A549 (cell line): ENCODE data around the gene RASA1. TPM values are rescaled to one million over a fixed set of nuclear protein-coding genes. Genes with fewer than 3 reads are reported as not detected.

Experiments used
- ATAC-seq, 2 experiments: fragments of 200-7000 bp in 1 of 2; fragments of >200 bp in 1 of 2; cut with Nextera tagmentation in 1 of 2; cut with Tn5 transposase in 1 of 2; 3 replicates each; pipeline versions ENCODE4 v1.8.0 to v1.9.1; 2018 to 2020; ENCODE audit warnings: mild to moderate bottlenecking in 1 of 2, moderate library complexity in 1 of 2
- CTCF ChIA-PET: fragments of 300-600 bp; sonication (Branson Sonifier 250); formaldehyde crosslinking; extraction: SDS; loops from one replicate; lab custom pipeline; 2021; ENCODE audit warnings: antibody characterized with exemption, inconsistent platforms; lab: Yijun Ruan, JAX
- POLR2A ChIA-PET: fragments of 350-600 bp; formaldehyde crosslinking; extraction: SDS; loops from one replicate; lab custom pipeline; 2021; ENCODE audit warnings: antibody characterized with exemption, inconsistent platforms; lab: Yijun Ruan, JAX
- DNase-seq, 2 experiments: peaks; one replicate each; pipeline versions ENCODE4 v3.0.0 to v3.0.0-alpha.2; 2011 to 2016; ENCODE audit warnings: low read depth in 1 of 2, low spot score in 1 of 2
- FAIRE-seq: peaks from 2 replicates; lab custom pipeline; 2011; peaks lifted over from hg19 to GRCh38; lab: Jason Lieb, UNC
- H3K27ac ChIP-seq, 2 experiments: fragments of >200 bp; sonication (Bioruptor Twin); formaldehyde crosslinking; 3 replicates each; pipeline ENCODE4 v1.5.1; 2016 to 2017
- H3K4me1 ChIP-seq: fragments of >200 bp; sonication (Bioruptor Twin); formaldehyde crosslinking; 3 replicates; pipeline ENCODE4 v1.6.1; 2016
- H3K4me2 ChIP-seq: fragments of >200 bp; sonication (Bioruptor Twin); formaldehyde crosslinking; 3 replicates; pipeline ENCODE4 v1.6.1; 2016
- H3K4me3 ChIP-seq: fragments of >200 bp; sonication (Bioruptor Twin); formaldehyde crosslinking; 3 replicates; pipeline ENCODE4 v1.5.1; 2016
- H3K9me3 ChIP-seq: fragments of >200 bp; sonication (Bioruptor Twin); formaldehyde crosslinking; 3 replicates; pipeline ENCODE4 v1.6.1; 2016
- ATOH8 ChIP-seq: fragments of 250-450 bp; sonication (Bioruptor Pico); IDR thresholded peaks from 2 replicates; pipeline ENCODE4 v1.5.0; 2020; ENCODE audit warnings: low read depth, mild to moderate bottlenecking, moderate library complexity
- BHLHE40 ChIP-seq: IDR thresholded peaks from 2 replicates; pipeline ENCODE4 v1.6.1; 2012; ENCODE audit warnings: low read depth, low read length, inconsistent platforms
- CBX8 ChIP-seq: fragments of 200-600 bp; sonication (generic); IDR thresholded peaks from 2 replicates; pipeline ENCODE4 v1.6.1; 2016
- CHD2 ChIP-seq: fragments of 150-350 bp; IDR thresholded peaks from 2 replicates; pipeline ENCODE4 v1.6.1; 2014; ENCODE audit warnings: low read length; ENCODE audit not compliant: partially characterized antibody
- EHF ChIP-seq: fragments of 250-450 bp; sonication (Bioruptor Pico); IDR thresholded peaks from 2 replicates; pipeline ENCODE4 v1.5.0; 2020; ENCODE audit warnings: mild to moderate bottlenecking
- HDAC2 ChIP-seq: fragments of 200-600 bp; sonication (generic); IDR thresholded peaks from 2 replicates; pipeline ENCODE4 v1.6.1; 2016
- HES2 ChIP-seq: fragments of >200 bp; sonication (Bioruptor Twin); formaldehyde crosslinking; IDR thresholded peaks from 2 replicates; pipeline ENCODE4 v1.6.1; 2016
- HMGXB4 ChIP-seq: fragments of 250-450 bp; sonication (Bioruptor Pico); IDR thresholded peaks from 2 replicates; pipeline ENCODE4 v1.5.0; 2021; ENCODE audit warnings: mild to moderate bottlenecking, moderate library complexity, borderline replicate concordance
- KDM1A ChIP-seq: fragments of 200-600 bp; sonication (generic); IDR thresholded peaks from 2 replicates; pipeline ENCODE4 v1.6.1; 2016; ENCODE audit warnings: low read depth, mild to moderate bottlenecking
- KDM5A ChIP-seq: fragments of 200-600 bp; sonication (generic); IDR thresholded peaks from 2 replicates; pipeline ENCODE4 v1.6.1; 2016; ENCODE audit warnings: antibody characterized with exemption, mild to moderate bottlenecking
- MAFK ChIP-seq: fragments of 450-650 bp; IDR thresholded peaks from 2 replicates; pipeline ENCODE4 v1.6.1; 2014; ENCODE audit not compliant: partially characterized antibody
- NPAS2 ChIP-seq: fragments of 250-450 bp; sonication (Bioruptor Pico); IDR thresholded peaks from 2 replicates; pipeline ENCODE4 v1.8.0; 2022; ENCODE audit warnings: mild to moderate bottlenecking, moderate library complexity, borderline replicate concordance
- PHF8 ChIP-seq: fragments of 200-600 bp; sonication (generic); IDR thresholded peaks from 2 replicates; pipeline ENCODE4 v1.6.1; 2016; ENCODE audit warnings: low read depth, mild to moderate bottlenecking, antibody characterized with exemption, moderate library complexity, borderline replicate concordance
- POLR2A ChIP-seq: IDR thresholded peaks from 2 replicates; pipeline ENCODE4 v1.6.1; 2012; ENCODE audit warnings: mild to moderate bottlenecking, low read length
- POLR2AphosphoS2 ChIP-seq: conservative IDR thresholded peaks from 2 replicates; pipeline ENCODE4 v1.6.1; 2012; ENCODE audit warnings: low read length, improper control_type of control experiment, inconsistent platforms
- RAD21 ChIP-seq, 2 experiments: fragments of >200 bp in 1 of 2; sonication (Bioruptor Twin) in 1 of 2; formaldehyde crosslinking in 1 of 2; IDR thresholded peaks in 1 of 2; conservative IDR thresholded peaks in 1 of 2; 2 replicates in 1 of 2; 3 replicates in 1 of 2; pipeline ENCODE4 v1.6.1; 2012 to 2018; ENCODE audit warnings: inconsistent platforms in 1 of 2
- RARB ChIP-seq: fragments of 250-450 bp; sonication (Bioruptor Pico); IDR thresholded peaks from 2 replicates; pipeline ENCODE4 v1.8.0; 2021; ENCODE audit warnings: mild to moderate bottlenecking, moderate library complexity
- SMC3 ChIP-seq: fragments of >200 bp; sonication (Bioruptor Twin); formaldehyde crosslinking; IDR thresholded peaks from 3 replicates; pipeline ENCODE4 v1.6.1; 2018; ENCODE audit warnings: inconsistent platforms
- ZC3H11A ChIP-seq: fragments of 450-650 bp; IDR thresholded peaks from 2 replicates; pipeline ENCODE4 v1.6.1; 2014; ENCODE audit warnings: antibody characterized with exemption, mild to moderate bottlenecking
- ZNF302 ChIP-seq: fragments of 250-450 bp; sonication (Bioruptor Pico); IDR thresholded peaks from 2 replicates; pipeline ENCODE4 v1.9.0; 2021; ENCODE audit warnings: inconsistent platforms, mild to moderate bottlenecking, moderate library complexity
- WGBS: methylation state at CpG from one replicate; pipeline ENCODE4 v1.1.6; 2017; ENCODE audit errors: missing lambda C conversion rate; 5-methylcytosine and 5-hydroxymethylcytosine counted together
- polyA plus RNA-seq, 4 experiments: library from polyadenylated mRNA; depleted of rRNA in 3 of 4; stranded (reverse); fragments of >200 nt; fragmentation: RNase III in 1 of 4; extraction: RNeasy Plus Mini Kit Qiagen cat#74134 plus additional on column Dnase treatment in 1 of 4; gene quantifications; 2 replicates in 3 of 4; 3 replicates in 1 of 4; pipeline ENCODE4 v1.2.3, GENCODE V29; 2011 to 2017
- TF ChIP-seq, protein P1 (sequence below): IDR thresholded peaks from 2 replicates; pipeline ENCODE4 v1.6.1; 2012; ENCODE audit warnings: low read depth, borderline replicate concordance

Gene RASA1
- polyA plus RNA-seq, 2 of the 4 experiments (the other 2 are of a cell fraction): 18.3 to 41.5 TPM

GRCh38 chr5:87423755-87424154 lies 156.1 kb downstream of the RASA1 start:
- H3K9me3 ChIP-seq: no peaks in the 10 kb centered on the region
- no peak for TF ChIP-seq POLR2AphosphoS2
- no peak for TF ChIP-seq HDAC2
- peak; percentile 66 for TF ChIP-seq MAFK
- TF ChIP-seq POLR2A: no peak
- TF ChIP-seq BHLHE40: no peak
- no peak for ATAC-seq
- no peak for DNase-seq
- no peak overlapping the region for H3K27ac ChIP-seq
- ChIA-PET POLR2A (no interaction called here), CTCF (no interaction called here)
- H3K4me1 ChIP-seq: no peaks in the 10 kb centered on the region
- WGBS: 4% methylated on average over 1 of the region's 1 CpG
- H3K4me2 ChIP-seq: no peak overlapping the region
- H3K4me3 ChIP-seq: no peak overlapping the region
- no peak for FAIRE-seq

DNA sequence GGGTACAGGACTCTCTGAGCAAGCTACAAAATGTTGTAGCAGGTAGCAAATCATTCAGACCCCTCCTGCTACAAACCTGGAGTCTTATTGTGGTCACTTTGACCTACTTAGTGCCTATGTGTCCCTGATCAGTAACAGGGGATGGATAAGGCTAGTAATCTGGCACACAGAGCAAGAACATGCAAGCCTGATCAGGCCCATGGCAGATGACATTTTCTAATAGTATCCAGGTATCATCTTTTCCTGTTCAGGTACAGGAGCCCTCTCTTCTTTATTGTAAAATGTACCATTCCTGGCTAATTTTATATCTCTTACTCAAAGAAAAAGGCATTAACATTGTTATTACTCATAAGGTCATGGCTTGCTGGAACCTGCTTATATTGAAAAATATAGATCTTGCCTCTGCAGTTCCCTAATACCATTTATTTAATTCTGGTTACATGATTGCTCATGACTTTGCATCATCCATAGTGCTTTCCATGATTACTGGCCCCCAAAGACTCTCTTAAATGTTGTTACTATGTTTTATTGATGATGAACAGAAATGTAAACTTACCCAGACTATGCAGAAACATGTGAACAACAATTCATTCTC lies 163.3 kb downstream of the RASA1 start:
- ChIA-PET CTCF (no interaction called here), POLR2A (no interaction called here)
- H3K9me3 ChIP-seq: no peaks in the 10 kb centered on the region
- ATAC-seq: no peak
- FAIRE-seq: no peak
- TF ChIP-seq ATOH8 (no peak), RAD21 (conservative IDR thresholded peaks at IDR 0.05 in 1 of 2, IDR thresholded peaks at IDR 0.05 in 1 of 2) (no peak), SMC3 (no peak), HMGXB4 (CRISPR knock-in tag) (no peak), KDM5A (no peak), ZNF302 (CRISPR knock-in tag) (no peak), NPAS2 (CRISPR knock-in tag) (no peak), HES2 (no peak)
- H3K27ac ChIP-seq: no peak overlapping the region
- no peak overlapping the region for H3K4me2 ChIP-seq
- no peak for DNase-seq
- H3K4me3 ChIP-seq: no peak overlapping the region
- no peaks in the 10 kb centered on the region for H3K4me1 ChIP-seq

DNA sequence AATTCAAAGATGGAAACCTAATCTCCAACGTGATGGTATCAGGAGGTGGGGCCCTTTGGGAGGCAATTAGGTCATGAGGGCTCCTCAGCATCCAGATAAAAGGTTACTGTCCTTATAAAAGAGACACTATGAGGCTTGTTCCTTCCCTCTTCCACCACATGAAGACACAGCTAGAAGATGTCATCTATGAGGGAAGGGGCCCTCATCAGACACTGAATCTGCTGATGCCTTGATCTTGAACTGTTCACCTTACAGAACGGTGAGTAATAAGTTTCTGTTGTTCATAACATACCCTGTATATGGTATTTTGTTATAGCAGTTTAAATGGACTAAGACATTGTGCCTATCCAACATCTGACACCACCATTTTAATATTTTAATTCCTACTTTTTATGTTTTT lies 164.8 kb downstream of the RASA1 start:
- ATAC-seq (no peak), DNase-seq (no peak), FAIRE-seq (no peak)
- WGBS: 0% methylated on average over 2 of the region's 2 CpGs
- ChIA-PET CTCF (interaction anchor here (0.9 to 1.0 kb wide), 2 partner anchors 12 to 1292 kb away, joined by 3 read pairs; no protein-coding TSS in a partner anchor), POLR2A (no interaction called here)
- TF ChIP-seq ZNF302 (CRISPR knock-in tag) (no peak), EHF (CRISPR knock-in tag) (no peak), PHF8 (no peak), CHD2 (no peak), ZC3H11A (no peak), RARB (CRISPR knock-in tag) (no peak), POLR2AphosphoS2 (no peak), HES2 (no peak), KDM1A (no peak), CBX8 (no peak)
- TF ChIP-seq, protein P1, sequence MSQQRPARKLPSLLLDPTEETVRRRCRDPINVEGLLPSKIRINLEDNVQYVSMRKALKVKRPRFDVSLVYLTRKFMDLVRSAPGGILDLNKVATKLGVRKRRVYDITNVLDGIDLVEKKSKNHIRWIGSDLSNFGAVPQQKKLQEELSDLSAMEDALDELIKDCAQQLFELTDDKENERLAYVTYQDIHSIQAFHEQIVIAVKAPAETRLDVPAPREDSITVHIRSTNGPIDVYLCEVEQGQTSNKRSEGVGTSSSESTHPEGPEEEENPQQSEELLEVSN: no peak
- H3K4me2 ChIP-seq: no peak overlapping the region
- no peak overlapping the region for H3K4me3 ChIP-seq
- no peaks in the 10 kb centered on the region for H3K9me3 ChIP-seq
- H3K27ac ChIP-seq: no peak overlapping the region
- H3K4me1 ChIP-seq: no peaks in the 10 kb centered on the region
